ENCODE data around the gene TUBB8.

GRCh38 chr10:90161-90560 is 41.1 kb upstream of the TUBB8 start:
- TF ChIP-seq CTCF (IDR thresholded peaks at IDR 0.05) (no peak), POLR2AphosphoS5 (IDR thresholded peaks at IDR 0.05) (no peak), POLR2A (IDR thresholded peaks at IDR 0.05) (no peak)

Measured in upper lobe of left lung (tissue), 4 donors.